B cell (primary cell): ENCODE results near the gene PRRC2B. TPM values are rescaled to one million over a fixed set of nuclear protein-coding genes. Genes with fewer than 3 reads are reported as not detected.

Experiments used
- ATAC-seq: fragments of 200-7000 bp; cut with Tn5 transposase; one replicate; pipeline ENCODE4 v1.10.0; 2021; ENCODE audit warnings: low read depth, mild to moderate bottlenecking, moderate number of reproducible peaks, moderate library complexity
- CTCF ChIA-PET: fragments of 350-600 bp; sonication (Branson Sonifier 250); formaldehyde crosslinking; loops from one replicate; lab custom pipeline; 2021; ENCODE audit warnings: antibody characterized with exemption, inconsistent platforms; lab: Charles Lee
- POLR2A ChIA-PET: fragments of 350-600 bp; sonication (Branson Sonifier 250); formaldehyde crosslinking; loops from one replicate; lab custom pipeline; 2021; ENCODE audit warnings: antibody characterized with exemption; lab: Charles Lee
- DNase-seq: peaks from one replicate; pipeline ENCODE4 v3.0.0; 2013
- H2AFZ ChIP-seq: 2 replicates; pipeline ENCODE4 v1.6.1; 2012; ENCODE audit warnings: mild to moderate bottlenecking, low read depth, low read length; ENCODE audit not compliant: insufficient read depth, poor library complexity, severe bottlenecking
- H3K27ac ChIP-seq, 2 donors: 1 replicate in 1 of 2; 2 replicates in 1 of 2; pipeline ENCODE4 v1.5.1; 2012 to 2013; ENCODE audit warnings: low read length in 2 of 2, mild to moderate bottlenecking in 2 of 2, moderate library complexity in 1 of 2
- H3K27me3 ChIP-seq, 4 experiments: fragments of 200-600 bp in 1 of 4; sonication (generic) in 1 of 4; replicated peaks in 1 of 4; 1 replicate in 2 of 4; 2 replicates in 2 of 4; pipeline versions ENCODE4 v1.6.1 to v1.7.0; 2013 to 2016; ENCODE audit warnings: low read length in 3 of 4, mild to moderate bottlenecking in 2 of 4, mixed read lengths in 1 of 4, moderate library complexity in 1 of 4; ENCODE audit not compliant: insufficient read depth in 4 of 4, control insufficient read depth in 3 of 4; ENCODE audit errors: control extremely low read depth in 1 of 4
- H3K36me3 ChIP-seq, 2 experiments: replicated peaks in 1 of 2; 1 replicate in 1 of 2; 2 replicates in 1 of 2; pipeline versions ENCODE4 v1.6.1 to v1.7.1; 2013; ENCODE audit warnings: low read length in 1 of 2; ENCODE audit not compliant: insufficient read depth in 2 of 2, control insufficient read depth in 1 of 2; ENCODE audit errors: control extremely low read depth in 1 of 2, extremely low read depth in 1 of 2
- H3K4me1 ChIP-seq, 2 donors: fragments of 200-600 bp in 1 of 2; sonication (generic) in 1 of 2; 1 replicate in 1 of 2; 2 replicates in 1 of 2; pipeline versions ENCODE4 v1.5.1 to v1.6.1; 2013 to 2017; ENCODE audit warnings: low read length in 2 of 2; ENCODE audit not compliant: control insufficient read depth in 2 of 2, insufficient read depth in 2 of 2
- H3K4me2 ChIP-seq: replicated peaks from 2 replicates; pipeline ENCODE3; 2012; ENCODE audit warnings: mild to moderate bottlenecking, low read depth, low read length; ENCODE audit not compliant: poor library complexity, severe bottlenecking
- H3K4me3 ChIP-seq, 5 experiments: fragments of 200-600 bp in 1 of 5; sonication (generic) in 1 of 5; 1 replicate in 3 of 5; 2 replicates in 2 of 5; pipeline versions ENCODE4 v1.5.1 to v1.7.0; 2011 to 2016; ENCODE audit warnings: low read length in 4 of 5, mild to moderate bottlenecking in 4 of 5, low read depth in 2 of 5, control low read depth in 1 of 5, moderate library complexity in 1 of 5; ENCODE audit not compliant: insufficient read depth in 1 of 5; ENCODE audit errors: control extremely low read depth in 1 of 5, extremely low read depth in 1 of 5
- H3K79me2 ChIP-seq: fragments of 200-600 bp; sonication (generic); one replicate; pipeline ENCODE4 v1.6.0; 2016; ENCODE audit warnings: low read length; ENCODE audit not compliant: control insufficient read depth, insufficient read depth
- H3K9ac ChIP-seq: fragments of 200-600 bp; sonication (generic); 2 replicates; pipeline ENCODE4 v1.6.1; 2017; ENCODE audit warnings: mild to moderate bottlenecking, low read length, moderate library complexity
- H3K9me3 ChIP-seq, 3 donors: one replicate each; pipeline versions ENCODE4 v1.6.1 to v1.7.1; 2013; ENCODE audit warnings: low read length in 2 of 3; ENCODE audit not compliant: control insufficient read depth in 2 of 3, insufficient read depth in 1 of 3; ENCODE audit errors: control extremely low read depth in 1 of 3
- H4K20me1 ChIP-seq: 2 replicates; pipeline ENCODE4 v1.6.0; 2012; ENCODE audit warnings: mild to moderate bottlenecking, low read length; ENCODE audit not compliant: insufficient read depth, control insufficient read depth, poor library complexity, severe bottlenecking
- H3K27ac Mint-ChIP-seq: one replicate; pipeline ENCODE4 v1.8.0; 2021; ENCODE audit warnings: mixed read lengths
- H3K27me3 Mint-ChIP-seq: one replicate; pipeline ENCODE4 v1.8.0; 2021; ENCODE audit warnings: mixed read lengths
- H3K4me1 Mint-ChIP-seq: one replicate; pipeline ENCODE4 v1.8.0; 2021; ENCODE audit warnings: mixed read lengths
- H3K4me3 Mint-ChIP-seq: one replicate; pipeline ENCODE4 v1.8.0; 2021; ENCODE audit warnings: mixed read lengths
- H3K9me3 Mint-ChIP-seq: one replicate; pipeline ENCODE4 v1.8.0; 2022; ENCODE audit warnings: mixed read lengths; ENCODE audit not compliant: insufficient read depth
- CTCF ChIP-seq: fragments of 200-600 bp; IDR thresholded peaks from one replicate; pipeline ENCODE4 v1.8.0; 2022; ENCODE audit warnings: antibody characterized with exemption, mild to moderate bottlenecking
- EZH2 ChIP-seq: IDR thresholded peaks from 2 replicates; pipeline ENCODE4 v1.6.1; 2012; ENCODE audit warnings: borderline replicate concordance, low read depth, mild to moderate bottlenecking, moderate library complexity, low read length; ENCODE audit not compliant: insufficient read depth, poor library complexity, severe bottlenecking
- WGBS: methylation state at CpG from one replicate; pipeline ENCODE4 v1.1.5; 2013; ENCODE audit warnings: missing lambda C conversion rate; ENCODE audit not compliant: insufficient coverage; 5-methylcytosine and 5-hydroxymethylcytosine counted together
- intact Hi-C: fragments of 100-400 bp; cut with micrococcal nuclease; formaldehyde crosslinking; loops from one replicate; pipeline ENCODE4 v1.10.0; 2022
- polyA plus RNA-seq: library from polyadenylated mRNA; depleted of rRNA; stranded (reverse); fragments of >200 nt; gene quantifications from 2 replicates; pipeline ENCODE4 v1.2.3, GENCODE V29; 2012
- total RNA-seq, 2 donors: library from RNA; stranded (reverse); fragments of 120-200 nt in 1 of 2; gene quantifications; 1 replicate in 1 of 2; 2 replicates in 1 of 2; pipeline versions ENCODE4 v1.2.3 to v1.2.4, GENCODE V29; 2013 to 2022

PRRC2B gene
- total and polyA plus RNA-seq, 2 donors (not counting 1 experiment from before 2014, with no cell fraction given) = 63.9 to 268 TPM

GRCh38 chr9:131502781-131503625 is 109.1 kb downstream of the PRRC2B start, which contains the start of gene POMT1:
Gene POMT1, plus strand, starts transcription at chr9:131502918. Its CDS starts 1,301 bp downstream, at chr9:131504219.
- ATAC-seq (peak; percentile 86), DNase-seq (peak; percentile 93)
- H3K4me1 Mint-ChIP-seq = peaks cover 24% of the 10 kb centered on the region
- H3K9me3 ChIP-seq = no peaks in the 10 kb centered on the region
- peak within 1 kb of the TSS; percentile 94 for H3K4me3 Mint-ChIP-seq
- H3K9me3 Mint-ChIP-seq = no peaks in the 10 kb centered on the region
- ChIA-PET CTCF (interaction anchor here (0.7 to 1.8 kb wide), 4 partner anchors 71 to 241 kb away, joined by 3 to 5 read pairs (median 4); no protein-coding TSS in a partner anchor), POLR2A (interaction anchor here (0.6 kb wide), 3 partner anchors 110 to 1589 kb away, joined by 3 to 8 read pairs (median 5); no protein-coding TSS in a partner anchor)
- no peaks in the 10 kb centered on the region for H3K27me3 ChIP-seq
- H3K79me2 ChIP-seq = peaks cover 28% of the 10 kb centered on the region
- under 1% methylated on average over 83 of the region's 83 CpGs for WGBS
- H3K4me1 ChIP-seq = peaks cover 11 to 22% of the 10 kb centered on the region in 2 donors
- no peak for TF ChIP-seq EZH2
- no peak for TF ChIP-seq CTCF
- H3K27me3 Mint-ChIP-seq = no peaks in the 10 kb centered on the region
- peaks cover 0 to 15% of the 10 kb centered on the region in 2 experiments for H3K36me3 ChIP-seq
- peak within 1 kb of the TSS; percentile 98 for H2AFZ ChIP-seq
- peak within 1 kb of the TSS; percentile 96 for H3K4me2 ChIP-seq
- peak within 1 kb of the TSS; percentile 27 to 70 for H3K27ac ChIP-seq
- H4K20me1 ChIP-seq = peaks cover 11% of the 10 kb centered on the region
- H3K9ac ChIP-seq = peak within 1 kb of the TSS; percentile 94
- H3K27ac Mint-ChIP-seq = peak within 1 kb of the TSS; percentile 88
- H3K4me3 ChIP-seq = peak within 1 kb of the TSS; percentile 63 to 92 (median 86)
- intact Hi-C loops = loop anchor here (1.0 to 10.0 kb wide), 3 partner anchors 28 to 242 kb away; partner anchors contain the start of genes RAPGEF1 and UCK1
